OCI-LY3 (cell line): ENCODE measurements around the gene ZBTB11.
"Not testable (repeated sequence)": the region's sequence is repeated elsewhere in the genome, so short reads cannot be mapped to it uniquely, and the experiment has no call there.

ENCODE experiments used
- H2AFZ ChIP-seq: fragments of 200-600, 300-600 bp; shearing (Covaris generic); 2 replicates; pipeline ENCODE4 v1.6.0; 2014; ENCODE audit warnings: antibody characterized with exemption, low read depth, low read length
- H3K27ac ChIP-seq: fragments of 200-600, 300-600 bp; sonication (generic); 2 replicates; pipeline ENCODE4 v1.5.1; 2014; ENCODE audit warnings: mild to moderate bottlenecking, low read length, moderate library complexity, mixed read lengths
- H3K27me3 ChIP-seq: fragments of 200-600, 300-600 bp; sonication (generic); 2 replicates; pipeline ENCODE4 v1.6.1; 2014; ENCODE audit warnings: low read depth, low read length, mixed read lengths
- H3K36me3 ChIP-seq: fragments of 200-600, 300-600 bp; sonication (generic); replicated peaks from 2 replicates; pipeline ENCODE3; 2014; ENCODE audit warnings: low read depth, low read length, mixed read lengths
- H3K4me1 ChIP-seq: fragments of 300-600, 200-600 bp; sonication (generic); 2 replicates; pipeline ENCODE4 v1.6.1; 2014; ENCODE audit warnings: low read length, mixed read lengths
- H3K4me2 ChIP-seq: fragments of 200-600, 300-600 bp; sonication (generic); 2 replicates; pipeline ENCODE4 v1.6.1; 2014; ENCODE audit warnings: low read length, mixed read lengths
- H3K4me3 ChIP-seq: fragments of 300-600, 200-600 bp; sonication (generic); 2 replicates; pipeline ENCODE4 v1.5.1; 2014; ENCODE audit warnings: antibody characterized with exemption, mild to moderate bottlenecking, low read length, moderate library complexity
- H3K79me2 ChIP-seq: fragments of 300-600, 200-600 bp; shearing (Covaris generic); 2 replicates; pipeline ENCODE4 v1.6.1; 2014; ENCODE audit warnings: mild to moderate bottlenecking, low read length, mixed read lengths
- H3K9ac ChIP-seq: fragments of 300-600, 200-600 bp; shearing (Covaris generic); 2 replicates; pipeline ENCODE4 v1.6.0; 2014; ENCODE audit warnings: mild to moderate bottlenecking, low read length, moderate library complexity
- H3K9me3 ChIP-seq: fragments of 200-600, 300-600 bp; shearing (Covaris generic); 2 replicates; pipeline ENCODE4 v1.6.1; 2014; ENCODE audit warnings: low read length, mixed read lengths; ENCODE audit not compliant: insufficient read depth
- H4K20me1 ChIP-seq: fragments of 200-600, 300-600 bp; sonication (generic); 2 replicates; pipeline ENCODE4 v1.6.1; 2016; ENCODE audit warnings: low read length, mixed read lengths; ENCODE audit not compliant: insufficient read depth
- CTCF ChIP-seq: fragments of 200-600, 300-600 bp; sonication (generic); IDR thresholded peaks from 2 replicates; pipeline ENCODE4 v1.5.1; 2014; ENCODE audit warnings: antibody characterized with exemption, low read length, low read depth
- EZH2phosphoT487 ChIP-seq: fragments of 200-600 bp; shearing (Covaris generic); IDR thresholded peaks from 2 replicates; pipeline ENCODE4 v1.6.1; 2018; ENCODE audit warnings: antibody characterized with exemption, mixed run types, low read depth

ZBTB11 gene

GRCh38 chr3:101693540-101693939 lies 16.6 kb upstream of the ZBTB11 start:
- H3K36me3 ChIP-seq, H3K79me2 ChIP-seq, H3K27me3 ChIP-seq, H3K9me3 ChIP-seq, H4K20me1 ChIP-seq: not testable (repeated sequence)
- Histone ChIP-seq H3K4me2 (peak overlapping the region; percentile 86), H3K4me3 (peak overlapping the region; percentile 73), H2AFZ (peak overlapping the region; percentile 40; the same call in 1 of the 2 replicates), H3K4me1 (peaks cover 16% of the 10 kb centered on the region), H3K9ac (peak overlapping the region; percentile 52), H3K27ac (0 out of 2 replicates have a peak overlapping the region, but pooled peaks have one; percentile 18)
- TF ChIP-seq CTCF = peak; percentile 58

- Histone ChIP-seq H3K4me2 (peak overlapping the region; percentile 58), H3K4me1 (peaks cover 22% of the 10 kb centered on the region), H3K27ac (peak overlapping the region; percentile 39), H3K9ac (peak overlapping the region; percentile 44), H3K4me3 (peak overlapping the region; percentile 51)
- not testable (repeated sequence) for H3K27me3 ChIP-seq, H3K9me3 ChIP-seq, H3K36me3 ChIP-seq, H3K79me2 ChIP-seq, H2AFZ ChIP-seq, H4K20me1 ChIP-seq
These were observed 15.0 kb upstream of the ZBTB11 start for GRCh38 chr3:101691685-101692671.

GRCh38 chr3:101690972-101691371 lies 14.0 kb upstream of the ZBTB11 start:
- peaks cover 22% of the 10 kb centered on the region for H3K4me1 ChIP-seq
- no peaks in the 10 kb centered on the region for H3K9me3 ChIP-seq
- peaks cover 14% of the 10 kb centered on the region for H3K79me2 ChIP-seq
- no peak overlapping the region for H3K9ac ChIP-seq
- H3K27ac ChIP-seq = peak overlapping the region; percentile 39
- H2AFZ ChIP-seq = no peak overlapping the region
- peak overlapping the region; percentile 58 for H3K4me2 ChIP-seq
- no peak overlapping the region; the same call in 1 of the 2 replicates for H3K4me3 ChIP-seq
- H3K36me3 ChIP-seq = peaks cover 3% of the 10 kb centered on the region
- peak; percentile 30 for TF ChIP-seq CTCF
- TF ChIP-seq EZH2phosphoT487 = no peak
- no peaks in the 10 kb centered on the region for H4K20me1 ChIP-seq
- H3K27me3 ChIP-seq = no peaks in the 10 kb centered on the region

- TF ChIP-seq CTCF = no peak
- TF ChIP-seq EZH2phosphoT487 = no peak
- H3K9ac ChIP-seq = no peak overlapping the region
These were observed 12.4 kb upstream of the ZBTB11 start for GRCh38 chr3:101689286-101689685.

More at GRCh38 chr3:101689286-101689685, 12.4 kb upstream of the ZBTB11 start:
- H3K9me3 ChIP-seq = no peaks in the 10 kb centered on the region
- H3K27me3 ChIP-seq = no peaks in the 10 kb centered on the region
- H4K20me1 ChIP-seq = peaks cover 13% of the 10 kb centered on the region
- peaks cover 18% of the 10 kb centered on the region for H3K36me3 ChIP-seq
- no peak overlapping the region for H3K4me2 ChIP-seq
- no peak overlapping the region for H2AFZ ChIP-seq
- no peak overlapping the region for H3K27ac ChIP-seq
- H3K79me2 ChIP-seq = peaks cover 31% of the 10 kb centered on the region
- H3K4me1 ChIP-seq = peaks cover 34% of the 10 kb centered on the region
- H3K4me3 ChIP-seq = no peak overlapping the region
